ENCODE results near the gene TRAM2. TPM values are rescaled to one million over a fixed set of nuclear protein-coding genes. Genes with fewer than 3 reads are reported as not detected.
A peak's percentile ranks its signal among the peaks of the same experiment; 100 is the strongest.

Gene TRAM2
- total and polyA plus RNA-seq, 9 of the 15 experiments (the other 6 are each of a cell fraction or from before 2014, with no cell fraction given) = 2.6 to 13.3 (median 8.9) TPM

- TF ChIP-seq USF1 (CRISPR knock-in tag; IDR thresholded peaks at IDR 0.05) = no peak
- peak; percentile 14; the same call in 1 of the 2 replicates for TF ChIP-seq ZBTB17 (CRISPR knock-in tag; IDR thresholded peaks at IDR 0.05)
- TF ChIP-seq BHLHE40 (IDR thresholded peaks at IDR 0.05; ENCODE audit: low read length) = no peak
- no peak for TF ChIP-seq ARHGAP35 (IDR thresholded peaks at IDR 0.05; ENCODE audit: partially characterized antibody)
- no peak for TF ChIP-seq YBX1 (IDR thresholded peaks at IDR 0.05)
- peak; percentile 29; the same call in 1 of the 2 replicates for TF ChIP-seq NCOR1 (IDR thresholded peaks at IDR 0.05)
- no peak for TF ChIP-seq PBX2 (CRISPR knock-in tag; IDR thresholded peaks at IDR 0.05; ENCODE audit: low read depth)
- TF ChIP-seq PBX2 (tag; conservative IDR thresholded peaks at IDR 0.05; ENCODE audit: low read depth) = no peak
- TF ChIP-seq DPF2 (IDR thresholded peaks at IDR 0.05) = peak; percentile 43; the same call in 1 of the 2 replicates
- peak; percentile 53 for TF ChIP-seq ARID1B (IDR thresholded peaks at IDR 0.05)
- TF ChIP-seq NELFE (IDR thresholded peaks at IDR 0.05; ENCODE audit: insufficient read depth, insufficient read length) = no peak
- TF ChIP-seq SMARCE1 (IDR thresholded peaks at IDR 0.05) = peak; percentile 39; the same call in 1 of the 2 replicates
- peak; percentile 16; the same call in 1 of the 2 replicates for TF ChIP-seq FOXJ2 (tag; IDR thresholded peaks at IDR 0.05)
- TF ChIP-seq, protein P1, sequence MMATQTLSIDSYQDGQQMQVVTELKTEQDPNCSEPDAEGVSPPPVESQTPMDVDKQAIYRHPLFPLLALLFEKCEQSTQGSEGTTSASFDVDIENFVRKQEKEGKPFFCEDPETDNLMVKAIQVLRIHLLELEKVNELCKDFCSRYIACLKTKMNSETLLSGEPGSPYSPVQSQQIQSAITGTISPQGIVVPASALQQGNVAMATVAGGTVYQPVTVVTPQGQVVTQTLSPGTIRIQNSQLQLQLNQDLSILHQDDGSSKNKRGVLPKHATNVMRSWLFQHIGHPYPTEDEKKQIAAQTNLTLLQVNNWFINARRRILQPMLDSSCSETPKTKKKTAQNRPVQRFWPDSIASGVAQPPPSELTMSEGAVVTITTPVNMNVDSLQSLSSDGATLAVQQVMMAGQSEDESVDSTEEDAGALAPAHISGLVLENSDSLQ (IDR thresholded peaks at IDR 0.05) = peak; percentile 53; the same call in 1 of the 2 replicates
- peak in 1 of 2 experiments; percentile 4; a peak in 1 of 4 replicates for TF ChIP-seq RCOR1 (IDR thresholded peaks at IDR 0.05; ENCODE audit: borderline replicate concordance in 1 of 2, low read depth in 2 of 2, low read length in 2 of 2)
- TF ChIP-seq, protein P2, sequence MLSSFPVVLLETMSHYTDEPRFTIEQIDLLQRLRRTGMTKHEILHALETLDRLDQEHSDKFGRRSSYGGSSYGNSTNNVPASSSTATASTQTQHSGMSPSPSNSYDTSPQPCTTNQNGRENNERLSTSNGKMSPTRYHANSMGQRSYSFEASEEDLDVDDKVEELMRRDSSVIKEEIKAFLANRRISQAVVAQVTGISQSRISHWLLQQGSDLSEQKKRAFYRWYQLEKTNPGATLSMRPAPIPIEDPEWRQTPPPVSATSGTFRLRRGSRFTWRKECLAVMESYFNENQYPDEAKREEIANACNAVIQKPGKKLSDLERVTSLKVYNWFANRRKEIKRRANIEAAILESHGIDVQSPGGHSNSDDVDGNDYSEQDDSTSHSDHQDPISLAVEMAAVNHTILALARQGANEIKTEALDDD (IDR thresholded peaks at IDR 0.05) = peak; percentile 68
- TF ChIP-seq FOXA3 (CRISPR knock-in tag; conservative IDR thresholded peaks at IDR 0.05 in 1 of 2, IDR thresholded peaks at IDR 0.05 in 1 of 2) = peak in 1 of 2 experiments; percentile 39; a peak in 1 of 4 replicates
- TF ChIP-seq WHSC1 (IDR thresholded peaks at IDR 0.05; ENCODE audit: low read length) = no peak
- TF ChIP-seq CBFA2T2 (conservative IDR thresholded peaks at IDR 0.05) = peak; percentile 21; the same call in 1 of the 2 replicates
- peak; percentile 32; the same call in 1 of the 2 replicates for TF ChIP-seq TEAD4 (IDR thresholded peaks at IDR 0.05; ENCODE audit: low read length)
- TF ChIP-seq TEAD4 (CRISPR knock-in tag; IDR thresholded peaks at IDR 0.05; ENCODE audit: borderline replicate concordance) = no peak
- TF ChIP-seq SOX6 (IDR thresholded peaks at IDR 0.05) = peak; percentile 37; the same call in 1 of the 2 replicates
- no peak for TF ChIP-seq HDAC6 (IDR thresholded peaks at IDR 0.05; ENCODE audit: low read depth, low read length)
Observed at GRCh38 chr6:52610011-52610410, 33.2 kb upstream of the TRAM2 start (continued).
